Spinal cord (tissue), 10 donors: ENCODE data around the gene CELF4. TPM values are rescaled to one million over a fixed set of nuclear protein-coding genes. Genes with fewer than 3 reads are reported as not detected.

Experiments used
- DNase-seq, 6 donors: peaks; one replicate each; pipeline versions ENCODE4 v3.0.0 to v3.0.0-alpha.2; 2013 to 2015; ENCODE audit warnings: low spot score in 6 of 6, low read depth in 4 of 6
- H3K27ac ChIP-seq: one replicate; pipeline ENCODE4 v1.5.1; 2013; ENCODE audit warnings: low read depth, low read length, control low read depth
- H3K27me3 ChIP-seq: one replicate; pipeline ENCODE4 v1.6.1; 2013; ENCODE audit warnings: low read length; ENCODE audit not compliant: control insufficient read depth, insufficient read depth
- H3K36me3 ChIP-seq: one replicate; pipeline ENCODE4 v1.6.1; 2013; ENCODE audit warnings: low read length; ENCODE audit not compliant: control insufficient read depth, insufficient read depth
- H3K4me1 ChIP-seq: one replicate; pipeline ENCODE4 v1.6.1; 2013; ENCODE audit warnings: low read length; ENCODE audit not compliant: control insufficient read depth, insufficient read depth
- H3K4me3 ChIP-seq: one replicate; pipeline ENCODE4 v1.5.1; 2013; ENCODE audit warnings: low read depth, low read length, control low read depth
- H3K9me3 ChIP-seq: one replicate; pipeline ENCODE4 v1.6.1; 2013; ENCODE audit warnings: low read length; ENCODE audit not compliant: control insufficient read depth, insufficient read depth
- WGBS: methylation state at CpG from one replicate; pipeline ENCODE4 v1.1.5; 2013; ENCODE audit warnings: missing lambda C conversion rate; ENCODE audit not compliant: insufficient coverage; 5-methylcytosine and 5-hydroxymethylcytosine counted together
- polyA plus RNA-seq, 2 donors: library from polyadenylated mRNA; unstranded; fragments of 120-200 nt; gene quantifications; one replicate each; pipeline ENCODE4 v1.2.1, GENCODE V29; 2013; ENCODE audit not compliant: insufficient read length in 2 of 2
- total RNA-seq, 2 donors: library from RNA; depleted of rRNA in 1 of 2; stranded (reverse); fragments of 120-200 nt in 1 of 2; fragments of >200 nt in 1 of 2; gene quantifications; one replicate each; pipeline versions ENCODE4 v1.2.3 to v1.2.4, GENCODE V29; 2013 to 2014
- donor health status: healthy.

CELF4 gene
- total and polyA plus RNA-seq, 4 donors = 26.6 to 139 (median 89.9) TPM

DNA sequence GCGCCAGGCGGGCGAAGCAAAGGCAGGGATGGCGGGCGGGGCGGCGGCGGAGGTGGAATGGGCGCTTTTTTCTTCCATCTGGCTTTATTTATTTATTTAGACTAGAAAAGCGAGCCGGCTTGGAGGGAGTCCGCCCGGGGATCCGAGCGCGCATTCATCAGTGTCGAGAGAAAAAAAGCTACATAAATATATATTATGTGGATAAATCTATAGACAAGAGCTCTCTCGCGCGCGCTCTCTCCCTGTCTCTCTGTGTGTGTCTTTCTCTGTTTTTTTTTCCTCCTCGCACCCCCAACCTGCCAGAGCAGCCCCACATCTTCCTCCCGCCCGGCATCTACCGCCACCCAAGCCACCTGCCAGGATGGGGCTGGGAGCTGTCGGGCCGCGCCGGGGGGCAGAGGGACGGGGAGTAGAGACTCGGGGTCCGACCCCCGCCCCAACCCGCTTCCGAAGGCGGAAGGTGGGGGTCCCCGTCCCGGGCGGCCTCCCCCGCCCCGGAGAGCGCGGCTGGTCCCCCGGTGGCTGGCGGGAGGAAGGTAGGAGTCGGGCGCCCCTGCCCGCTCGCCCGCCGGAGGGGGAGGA, 972 bp upstream of the CELF4 start:
- Histone ChIP-seq H3K27ac (peak overlapping the region; percentile 57), H3K9me3 (no peaks in the 10 kb centered on the region), H3K36me3 (no peaks in the 10 kb centered on the region), H3K4me1 (peaks cover 40% of the 10 kb centered on the region), H3K27me3 (peaks cover 44% of the 10 kb centered on the region), H3K4me3 (peak overlapping the region; percentile 69)
- peak in 1 of 6 donors; percentile 87 for DNase-seq
- WGBS = 0% methylated on average over 28 of the region's 51 CpGs

DNA sequence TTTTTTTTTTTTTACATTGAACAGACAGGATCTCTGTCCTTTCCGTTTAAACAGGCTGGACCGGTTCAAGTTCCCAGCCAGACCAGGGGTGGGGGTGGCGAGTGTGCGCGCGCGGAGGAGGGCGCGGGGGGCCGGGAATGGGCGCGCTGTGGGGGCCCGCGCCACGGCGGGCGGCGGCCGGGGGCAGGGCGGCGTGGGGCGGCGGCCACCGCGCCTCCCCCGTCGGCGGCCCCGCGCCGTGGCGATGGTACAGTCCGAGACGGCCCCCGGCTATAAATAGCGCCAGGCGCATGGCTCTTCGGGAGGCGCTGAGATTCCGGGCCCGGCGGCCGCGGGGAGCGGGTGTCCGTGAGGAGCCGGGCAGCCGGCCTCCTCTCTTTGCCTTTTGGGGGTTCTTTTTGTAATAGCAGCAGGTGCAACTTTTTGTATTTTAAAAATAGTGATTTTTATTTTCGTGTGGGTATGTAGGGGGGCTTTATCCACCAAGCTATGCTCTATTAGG, 430 bp upstream of the CELF4 start:
- peaks cover 44% of the 10 kb centered on the region for H3K27me3 ChIP-seq

DNA sequence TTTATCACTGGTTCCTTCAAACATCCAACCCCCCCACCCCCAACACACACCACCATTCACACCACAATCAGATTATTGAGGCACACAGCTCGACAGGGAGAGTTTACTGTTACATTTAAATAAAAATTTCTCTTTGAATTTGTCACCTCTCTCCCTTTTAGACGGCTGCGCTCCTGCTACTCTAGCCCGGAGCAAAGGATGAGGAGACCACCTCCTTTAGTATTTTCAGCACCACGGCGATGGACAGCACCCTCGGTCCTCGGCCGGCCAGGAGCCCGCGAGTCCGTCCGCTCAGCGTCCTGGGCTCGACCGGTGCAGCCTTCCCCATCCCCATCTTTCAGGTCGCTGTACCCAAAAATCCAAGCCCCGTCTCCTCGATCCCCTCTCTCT, 892 bp downstream of the CELF4 start:
- Histone ChIP-seq H3K4me1 (peaks cover 33% of the 10 kb centered on the region), H3K36me3 (no peaks in the 10 kb centered on the region), H3K27ac (peak overlapping the region; percentile 47), H3K9me3 (no peaks in the 10 kb centered on the region), H3K27me3 (peaks cover 41% of the 10 kb centered on the region), H3K4me3 (peak overlapping the region; percentile 64)
- DNase-seq = peak in 4 of 6 donors; percentile 68 to 88 (median 72)
- WGBS = 0% methylated on average over 18 of the region's 19 CpGs

More for the DNA sequence above, 430 bp upstream of the CELF4 start:
- 0% methylated on average over 47 of the region's 49 CpGs for WGBS
- peak in 3 of 6 donors; percentile 61 to 92 (median 75) for DNase-seq
- Histone ChIP-seq H3K4me1 (peaks cover 40% of the 10 kb centered on the region), H3K36me3 (no peaks in the 10 kb centered on the region), H3K9me3 (no peaks in the 10 kb centered on the region), H3K27ac (peak overlapping the region; percentile 57), H3K4me3 (peak overlapping the region; percentile 69)

DNA sequence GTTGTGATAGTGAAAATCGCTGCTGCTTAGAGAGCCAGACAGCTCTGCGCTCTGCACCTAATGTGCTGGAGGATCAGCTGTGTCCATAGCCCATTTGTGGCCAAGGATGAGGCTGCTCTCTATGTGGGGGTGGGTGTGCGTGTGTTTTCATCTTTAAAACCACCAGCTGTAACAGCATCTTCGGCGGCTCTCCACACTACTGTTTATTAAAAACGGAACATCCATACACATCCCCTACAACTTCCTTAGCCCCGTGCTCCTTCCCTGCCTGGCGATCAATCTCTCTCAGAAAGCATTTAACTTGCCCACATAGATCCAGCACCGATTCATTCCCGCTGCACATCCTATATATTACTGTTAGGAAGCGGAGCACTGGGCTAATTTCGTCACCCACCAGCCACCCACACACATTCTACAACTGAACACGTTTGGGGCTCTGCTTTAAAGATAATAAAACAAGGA, 1.6 kb downstream of the CELF4 start:
- H3K9me3 ChIP-seq = no peaks in the 10 kb centered on the region
- H3K4me1 ChIP-seq = peaks cover 30% of the 10 kb centered on the region
- no peaks in the 10 kb centered on the region for H3K36me3 ChIP-seq
- peak overlapping the region; percentile 64 for H3K4me3 ChIP-seq
- no peak overlapping the region for H3K27ac ChIP-seq
- DNase-seq = peak in 2 of 6 donors; percentile 41 to 82
- 24% methylated on average over 7 of the region's 13 CpGs for WGBS
- H3K27me3 ChIP-seq = peaks cover 33% of the 10 kb centered on the region

DNA sequence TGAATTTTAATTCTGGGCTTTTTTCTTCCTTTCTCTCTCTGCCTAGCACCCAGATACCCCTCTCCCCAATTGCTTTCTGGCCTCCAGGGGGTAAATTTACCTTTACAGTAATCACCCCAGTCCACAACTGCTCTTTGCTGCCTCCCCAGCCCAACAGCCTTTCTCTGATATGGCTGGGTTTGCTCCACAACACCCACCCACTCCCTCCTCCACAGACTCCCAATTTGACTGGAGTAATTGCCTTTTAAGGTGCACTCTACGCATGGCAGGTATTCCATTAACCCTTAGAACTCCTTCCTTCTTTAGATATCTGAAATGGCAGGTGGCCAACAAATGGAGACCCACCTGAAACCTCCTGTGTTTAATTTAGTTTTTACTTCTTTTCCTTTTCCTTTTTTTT, 3.6 kb downstream of the CELF4 start:
- peaks cover 16% of the 10 kb centered on the region for H3K27me3 ChIP-seq
- WGBS = 17% methylated on average over 1 of the region's 1 CpG
- H3K4me1 ChIP-seq = peaks cover 16% of the 10 kb centered on the region
- H3K36me3 ChIP-seq = no peaks in the 10 kb centered on the region
- no peak overlapping the region for H3K27ac ChIP-seq
- DNase-seq = peak in 1 of 6 donors; percentile 68
- H3K4me3 ChIP-seq = no peak overlapping the region
- no peaks in the 10 kb centered on the region for H3K9me3 ChIP-seq

DNA sequence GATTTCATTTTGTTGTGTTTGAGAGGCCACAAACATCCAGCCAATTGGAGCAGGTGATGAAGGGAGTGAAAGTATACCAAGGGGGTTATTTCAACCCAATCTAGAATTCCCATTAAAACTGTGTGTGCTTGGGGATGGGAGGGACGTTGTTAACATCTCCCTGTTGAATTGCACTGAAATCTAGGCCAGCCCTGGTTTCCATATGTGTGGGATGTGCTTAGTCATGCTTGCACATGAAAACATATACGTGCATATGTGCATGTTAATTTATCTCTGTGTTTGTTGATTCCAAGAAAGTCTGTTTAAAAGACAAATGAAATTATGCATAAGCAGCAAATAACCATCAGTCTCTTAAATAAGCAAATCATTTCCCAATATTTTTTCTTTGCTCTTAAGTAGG, 5.6 kb downstream of the CELF4 start:
- H3K4me3 ChIP-seq = no peak overlapping the region
- no peak for DNase-seq
- no CpG with 5 or more reads among the region's 2 CpGs for WGBS
- H3K9me3 ChIP-seq = no peaks in the 10 kb centered on the region
- H3K27me3 ChIP-seq = peaks cover 18% of the 10 kb centered on the region
- H3K27ac ChIP-seq = no peak overlapping the region
- H3K36me3 ChIP-seq = no peaks in the 10 kb centered on the region
- H3K4me1 ChIP-seq = peaks cover 3% of the 10 kb centered on the region

DNA sequence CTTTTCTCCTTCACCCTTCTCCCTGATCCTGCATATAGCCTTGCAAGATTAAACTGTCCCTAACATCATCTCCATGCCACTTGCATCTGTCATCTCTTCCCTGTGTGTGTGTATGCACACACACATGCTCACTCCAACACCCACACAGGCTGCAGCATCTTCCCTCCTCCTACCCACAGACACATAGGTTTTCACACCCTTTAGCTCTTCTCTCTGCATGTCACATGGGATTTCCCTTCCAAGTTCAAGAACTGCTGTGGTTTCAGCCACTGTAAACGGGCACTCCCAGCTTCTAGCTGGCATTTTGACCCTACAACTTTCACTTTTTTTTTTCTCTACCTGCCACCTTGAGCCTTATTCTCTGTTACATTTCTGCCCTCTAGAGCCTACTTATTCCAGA, 6.4 kb downstream of the CELF4 start:
- peaks cover 16% of the 10 kb centered on the region for H3K27me3 ChIP-seq
- no peak overlapping the region for H3K27ac ChIP-seq
- no peak overlapping the region for H3K4me3 ChIP-seq
- no peaks in the 10 kb centered on the region for H3K9me3 ChIP-seq
- WGBS = 89% methylated on average over 1 of the region's 1 CpG
- H3K36me3 ChIP-seq = no peaks in the 10 kb centered on the region
- peaks cover 6% of the 10 kb centered on the region for H3K4me1 ChIP-seq
- no peak for DNase-seq

DNA sequence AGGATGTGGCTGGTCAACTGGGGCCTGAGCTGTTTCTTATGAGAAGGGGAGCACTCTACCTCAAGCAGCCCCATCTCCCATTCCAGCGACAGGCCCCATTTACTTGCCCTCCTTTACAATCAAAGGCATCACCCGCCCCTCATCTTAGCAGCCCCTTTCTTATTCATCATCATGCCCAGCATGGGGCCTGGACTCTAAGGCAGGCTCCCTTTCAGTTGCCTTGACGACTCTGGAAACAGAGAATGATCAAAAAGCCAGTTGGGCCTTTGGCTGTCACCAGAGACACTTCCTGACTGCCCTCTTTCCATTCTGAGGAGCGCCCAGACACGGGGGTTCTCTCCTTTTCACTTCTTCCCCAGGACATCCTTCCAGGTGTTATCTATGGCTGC, 11.2 kb downstream of the CELF4 start:
- no peaks in the 10 kb centered on the region for H3K9me3 ChIP-seq
- H3K27me3 ChIP-seq = peaks cover 12% of the 10 kb centered on the region
- DNase-seq = no peak
- peaks cover 19% of the 10 kb centered on the region for H3K4me1 ChIP-seq
- WGBS = 16% methylated on average over 3 of the region's 5 CpGs
- no peak overlapping the region for H3K27ac ChIP-seq
- no peak overlapping the region for H3K4me3 ChIP-seq
- peaks cover 6% of the 10 kb centered on the region for H3K36me3 ChIP-seq

DNA sequence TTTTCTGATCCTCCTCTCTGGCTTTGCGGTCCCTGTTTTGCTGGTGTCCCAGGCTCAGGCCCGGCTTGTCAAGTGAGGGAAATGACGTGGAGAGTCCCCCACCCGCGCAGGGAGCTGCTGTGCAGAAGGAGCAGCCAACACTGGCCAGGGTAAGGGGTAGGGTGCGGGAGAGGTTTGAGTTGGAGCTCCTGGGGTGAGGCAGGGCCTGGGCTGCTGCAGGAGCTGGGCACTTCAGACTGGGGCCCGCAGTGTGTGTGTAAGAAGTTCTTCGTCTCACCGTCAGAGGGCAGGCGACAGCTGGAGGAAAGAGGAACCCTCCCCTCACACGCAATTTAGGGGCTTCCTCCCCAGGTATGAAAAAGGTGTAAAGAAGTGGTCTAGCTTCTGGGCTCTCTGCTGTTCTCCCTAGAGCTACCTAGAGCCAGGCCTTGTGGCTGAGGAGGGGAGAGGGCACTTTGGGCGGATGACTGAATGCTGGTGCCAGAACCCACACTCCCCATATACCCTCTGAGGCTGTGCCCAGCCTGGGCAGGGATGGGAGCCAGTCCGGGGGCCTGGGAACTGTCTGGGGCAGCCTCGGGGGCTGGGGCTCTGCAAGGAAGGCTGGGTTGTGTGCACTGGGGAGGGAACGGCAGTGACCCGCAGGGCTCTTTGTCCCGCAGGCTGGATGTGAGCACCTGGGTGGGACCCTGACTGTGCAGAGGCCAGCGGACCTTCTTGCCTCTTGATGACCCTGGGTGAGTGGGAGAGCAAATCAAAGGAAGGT, 11.8 kb downstream of the CELF4 start:
- Histone ChIP-seq H3K27ac (no peak overlapping the region), H3K4me3 (no peak overlapping the region), H3K9me3 (no peaks in the 10 kb centered on the region), H3K36me3 (peaks cover 6% of the 10 kb centered on the region), H3K4me1 (peaks cover 19% of the 10 kb centered on the region), H3K27me3 (peaks cover 12% of the 10 kb centered on the region)
- DNase-seq = peak in 1 of 6 donors; percentile 51
- WGBS = 48% methylated on average over 11 of the region's 18 CpGs
